HepG2 (cell line): ENCODE measurements around the gene GPS2. TPM values are rescaled to one million over a fixed set of nuclear protein-coding genes. Genes with fewer than 3 reads are reported as not detected.

Experiments used
- HCFC1 ChIP-seq: fragments of 150-350 bp; IDR thresholded peaks from 2 replicates; pipeline ENCODE4 v1.6.1; 2014; ENCODE audit warnings: low read depth, low read length
- HMGXB4 ChIP-seq, 2 experiments: sonication (generic) in 1 of 2; formaldehyde crosslinking in 1 of 2; IDR thresholded peaks; 2 replicates each; pipeline versions ENCODE4 v1.4.0 to v1.6.1; 2018 to 2020; ENCODE audit warnings: missing genetic modification reagents in 2 of 2, borderline replicate concordance in 1 of 2, low read depth in 1 of 2, mild to moderate bottlenecking in 1 of 2, missing biosample characterization in 1 of 2
- HNF1B ChIP-seq: sonication (generic); formaldehyde crosslinking; IDR thresholded peaks from 2 replicates; pipeline ENCODE4 v1.5.1; 2020; ENCODE audit warnings: mild to moderate bottlenecking, moderate library complexity, missing genetic modification reagents
- KDM1A ChIP-seq: IDR thresholded peaks from 2 replicates; pipeline ENCODE4 v1.6.1; 2016; ENCODE audit warnings: missing compliant biosample characterization
- KLF12 ChIP-seq: sonication (generic); formaldehyde crosslinking; IDR thresholded peaks from 2 replicates; pipeline ENCODE4 v1.4.0; 2020; ENCODE audit warnings: missing genetic modification reagents, borderline replicate concordance
- NFAT5 ChIP-seq: sonication (generic); formaldehyde crosslinking; IDR thresholded peaks from 2 replicates; pipeline ENCODE4 v1.4.0; 2020; ENCODE audit warnings: missing genetic modification reagents
- NR2F6 ChIP-seq, 2 experiments: IDR thresholded peaks; 2 replicates each; pipeline ENCODE4 v1.6.1; 2016; ENCODE audit warnings: antibody characterized with exemption in 1 of 2, mild to moderate bottlenecking in 1 of 2
- PCBP1 ChIP-seq: fragments of 200-400 bp; formaldehyde crosslinking; IDR thresholded peaks from 2 replicates; pipeline ENCODE4 v1.6.1; 2017; ENCODE audit warnings: mild to moderate bottlenecking, low read depth, low read length, borderline replicate concordance
- POLR2A ChIP-seq, 2 experiments: IDR thresholded peaks; 2 replicates each; pipeline ENCODE4 v1.6.1; 2011; ENCODE audit warnings: low read depth in 2 of 2, low read length in 2 of 2, mild to moderate bottlenecking in 1 of 2, moderate library complexity in 1 of 2; ENCODE audit not compliant: insufficient read depth in 1 of 2
- RELA ChIP-seq: sonication (generic); formaldehyde crosslinking; IDR thresholded peaks from 2 replicates; pipeline ENCODE4 v1.4.0; 2020; ENCODE audit warnings: missing genetic modification reagents
- RXRA ChIP-seq: sonication (generic); formaldehyde crosslinking; IDR thresholded peaks from 2 replicates; pipeline ENCODE4 v1.5.1; 2020; ENCODE audit warnings: missing genetic modification reagents
- SNAPC2 ChIP-seq: sonication (generic); formaldehyde crosslinking; IDR thresholded peaks from 2 replicates; pipeline ENCODE4 v1.8.1; 2022; ENCODE audit warnings: mild to moderate bottlenecking, missing genetic modification reagents
- SP140L ChIP-seq: sonication (generic); formaldehyde crosslinking; IDR thresholded peaks from 2 replicates; pipeline ENCODE4 v1.4.0; 2020; ENCODE audit warnings: missing genetic modification reagents, borderline replicate concordance
- XRCC5 ChIP-seq: fragments of 200-400 bp; formaldehyde crosslinking; optimal IDR thresholded peaks from 2 replicates; pipeline ENCODE3; 2017; ENCODE audit warnings: mild to moderate bottlenecking, low read length
- ZBTB7A ChIP-seq: sonication (generic); formaldehyde crosslinking; IDR thresholded peaks from 2 replicates; pipeline ENCODE4 v1.8.0; 2022; ENCODE audit warnings: mild to moderate bottlenecking, missing genetic modification reagents
- ZFX ChIP-seq: sonication (generic); formaldehyde crosslinking; IDR thresholded peaks from 2 replicates; pipeline ENCODE4 v1.4.0; 2020; ENCODE audit warnings: mild to moderate bottlenecking, low read depth, missing genetic modification reagents, moderate library complexity
- ZKSCAN5 ChIP-seq: sonication (generic); formaldehyde crosslinking; IDR thresholded peaks from 2 replicates; pipeline ENCODE4 v1.5.1; 2020; ENCODE audit warnings: mild to moderate bottlenecking, missing genetic modification reagents
- ZNF3 ChIP-seq: IDR thresholded peaks from 2 replicates; pipeline ENCODE4 v1.7.0; 2017; ENCODE audit warnings: inconsistent platforms
- ZNF746 ChIP-seq: sonication (generic); formaldehyde crosslinking; IDR thresholded peaks from 2 replicates; pipeline ENCODE4 v1.8.0; 2022; ENCODE audit warnings: mild to moderate bottlenecking, missing genetic modification reagents
- ZNF777 ChIP-seq: sonication (generic); formaldehyde crosslinking; IDR thresholded peaks from 2 replicates; pipeline ENCODE4 v1.4.0; 2020; ENCODE audit warnings: missing genetic modification reagents
- ZSCAN21 ChIP-seq: sonication (generic); formaldehyde crosslinking; IDR thresholded peaks from 2 replicates; pipeline ENCODE4 v1.8.0; 2022; ENCODE audit warnings: mild to moderate bottlenecking, missing genetic modification reagents, moderate library complexity, borderline replicate concordance
- polyA plus RNA-seq, 8 experiments: library from polyadenylated mRNA; depleted of rRNA in 3 of 8; stranded (reverse) in 7 of 8; unstranded in 1 of 8; fragments of >200 nt; fragmentation: Illumina TruSeq in 4 of 8; extraction: Trizol in 4 of 8; gene quantifications; 2 replicates each; pipeline versions ENCODE4 v1.2.1 to v1.2.3, GENCODE V29; 2011 to 2016; ENCODE audit warnings: low read depth in 4 of 8, missing spikeins in 1 of 8, mixed read lengths in 1 of 8; ENCODE audit not compliant: insufficient read depth in 1 of 8
- total RNA-seq, 5 experiments: library from RNA; depleted of rRNA; stranded (reverse); fragments of >200 nt; fragmentation: Illumina TruSeq; extraction: Trizol; gene quantifications; 2 replicates each; pipeline ENCODE4 v1.2.3, GENCODE V29; 2016; ENCODE audit warnings: low read depth in 1 of 5

Gene GPS2
- total and polyA plus RNA-seq, 2 of the 13 experiments (the other 11 are each of a cell fraction or from before 2014, with no cell fraction given): 58.0 to 59.4 TPM

- TF ChIP-seq NFAT5 (0 out of 2 replicates have a peak, but pooled peaks have one; percentile 24), HCFC1 (no peak), RELA (CRISPR knock-in tag) (peak; percentile 34; the same call in 1 of the 2 replicates), HNF1B (peak; percentile 37; the same call in 1 of the 2 replicates), ZNF746 (0 out of 2 replicates have a peak, but pooled peaks have one; percentile 19), ZSCAN21 (CRISPR knock-in tag) (peak; percentile 17; the same call in 1 of the 2 replicates), ZNF3 (no peak), NR2F6 (IDR thresholded peaks at IDR 0.05) (peak; percentile 29), NR2F6 (CRISPR knock-in tag; IDR thresholded peaks at IDR 0.05) (no peak), SNAPC2 (CRISPR knock-in tag) (0 out of 2 replicates have a peak, but pooled peaks have one; percentile 55), KLF12 (CRISPR knock-in tag) (no peak), ZFX (CRISPR knock-in tag) (peak; percentile 23; the same call in 1 of the 2 replicates), RXRA (0 out of 2 replicates have a peak, but pooled peaks have one; percentile 50), KDM1A (CRISPR knock-in tag) (no peak), ZNF777 (peak; percentile 84), HMGXB4 (CRISPR knock-in tag; IDR thresholded peaks at IDR 0.05; ENCODE audit: borderline replicate concordance in 1 of 2, low read depth in 1 of 2) (peak in 1 of 2 experiments; percentile 49; a peak in 1 of 4 replicates), XRCC5 (peak; percentile 40), SP140L (CRISPR knock-in tag) (no peak), PCBP1 (0 out of 2 replicates have a peak, but pooled peaks have one; percentile 19), ZKSCAN5 (CRISPR knock-in tag) (no peak), POLR2A (IDR thresholded peaks at IDR 0.05; ENCODE audit: insufficient read depth in 1 of 2, low read depth in 2 of 2, low read length in 2 of 2) (0 out of 4 replicates have a peak, but pooled peaks of 1 of the 2 experiments have one; percentile 2), ZBTB7A (0 out of 2 replicates have a peak, but pooled peaks have one; percentile 57)
Observed at GRCh38 chr17:7281953-7282751, 33.0 kb downstream of the GPS2 start (continued).
